Left hindlimb (tissue), 1 donor: ENCODE data around the gene CD302.
"Not testable (repeated sequence)": the region's sequence is repeated elsewhere in the genome, so short reads cannot be mapped to it uniquely, and the experiment has no call there.

Source experiments
- DNase-seq: peaks from one replicate; pipeline ENCODE4 v3.0.0-alpha.2; 2018

Gene CD302

GRCh38 chr2:159797543-159798375, at the start of gene CD302:
Gene CD302, minus strand, starts transcription at chr2:159798208. Its CDS starts 10 bp downstream, at chr2:159798198.
- DNase-seq: peak; percentile 79

- DNase-seq: no peak
These were observed 48.6 kb upstream of the CD302 start for GRCh38 chr2:159846564-159846963.

- no peak for DNase-seq
These were observed 42.6 kb upstream of the CD302 start for GRCh38 chr2:159840616-159841015.

GRCh38 chr2:159832858-159833257, 34.9 kb upstream of the CD302 start:
- no peak for DNase-seq

GRCh38 chr2:159832026-159832425, 34.0 kb upstream of the CD302 start:
- DNase-seq: no peak

GRCh38 chr2:159829376-159829775, 31.4 kb upstream of the CD302 start:
- no peak for DNase-seq

- no peak for DNase-seq
These were observed 30.7 kb upstream of the CD302 start for GRCh38 chr2:159828738-159829137.

- not testable (repeated sequence) for DNase-seq
These were observed 24.4 kb upstream of the CD302 start for GRCh38 chr2:159822478-159822833.

GRCh38 chr2:159821775-159822477, 23.9 kb upstream of the CD302 start:
- not testable (repeated sequence) for DNase-seq

- DNase-seq: no peak
These were observed 20.9 kb upstream of the CD302 start for GRCh38 chr2:159818940-159819339.

- no peak for DNase-seq
These were observed 19.3 kb upstream of the CD302 start for GRCh38 chr2:159817283-159817682.

- no peak for DNase-seq
These were observed 13.2 kb upstream of the CD302 start for GRCh38 chr2:159811232-159811631.

GRCh38 chr2:159808032-159808425, 10.0 kb upstream of the CD302 start:
- no peak for DNase-seq

- DNase-seq: no peak
These were observed 9.4 kb upstream of the CD302 start for GRCh38 chr2:159807183-159808031.

GRCh38 chr2:159804941-159805340, 6.9 kb upstream of the CD302 start:
- no peak for DNase-seq

GRCh38 chr2:159803235-159803962, 5.4 kb upstream of the CD302 start:
- no peak for DNase-seq

- DNase-seq: no peak
These were observed 4.7 kb upstream of the CD302 start for GRCh38 chr2:159802673-159803072.

- DNase-seq: no peak
These were observed 1.8 kb upstream of the CD302 start for GRCh38 chr2:159799833-159800232.

GRCh38 chr2:159798376-159798725, 343 bp upstream of the CD302 start:
- DNase-seq: no peak

GRCh38 chr2:159797225-159797542, 824 bp downstream of the CD302 start:
- DNase-seq: no peak

- no peak for DNase-seq
These were observed 1.9 kb downstream of the CD302 start for GRCh38 chr2:159795841-159796690.

- no peak for DNase-seq
These were observed 4.7 kb downstream of the CD302 start for GRCh38 chr2:159793326-159793725.
